K562 (cell line): ENCODE measurements around the gene NT5E. TPM values are rescaled to one million over a fixed set of nuclear protein-coding genes. Genes with fewer than 3 reads are reported as not detected.

ENCODE experiments used
- ATAC-seq: fragments of 200-7000 bp; cut with Tn5 transposase; 3 replicates; pipeline ENCODE4 v1.9.1; 2020; ENCODE audit warnings: moderate library complexity
- BruUV-seq: library from RNA; stranded (reverse); fragments of 400-500 nt; replicated peaks from 2 replicates; lab custom pipeline; 2021; lab: Mats Ljungman, UMichigan
- CTCF ChIA-PET: fragments of 300-600 bp; formaldehyde crosslinking; extraction: SDS; loops from one replicate; lab custom pipeline; 2021; ENCODE audit warnings: low intra/inter-chr PET ratio; lab: Yijun Ruan, JAX
- POLR2A ChIA-PET: fragments of 300-600, 350-650 bp; sonication (Branson Sonifier 250); formaldehyde crosslinking; extraction: SDS; loops from one replicate; lab custom pipeline; 2021; ENCODE audit warnings: antibody characterized with exemption, inconsistent platforms; lab: Yijun Ruan, JAX
- DNase-seq, 4 experiments: peaks; one replicate each; pipeline versions ENCODE4 v3.0.0 to v3.0.0-alpha.2; 2011 to 2018; ENCODE audit warnings: low spot score in 3 of 4, mixed read lengths in 3 of 4; ENCODE audit errors: extremely low read depth in 1 of 4
- FAIRE-seq: peaks from 2 replicates; lab custom pipeline; 2011; peaks lifted over from hg19 to GRCh38; lab: Jason Lieb, UNC
- H2AFZ ChIP-seq: 2 replicates; pipeline ENCODE4 v1.6.0; 2011; ENCODE audit warnings: low read depth, low read length, control low read depth, inconsistent platforms
- H3K27ac ChIP-seq: fragments of 200-600 bp; 3 replicates; pipeline ENCODE4 v1.8.0; 2011; ENCODE audit warnings: low read depth, mild to moderate bottlenecking, control low read depth, inconsistent platforms, low read length, moderate library complexity, mixed read lengths; ENCODE audit errors: extremely low read depth
- H3K27me3 ChIP-seq, 2 experiments: fragments of 300-600 bp in 1 of 2; 2 replicates in 1 of 2; 3 replicates in 1 of 2; pipeline versions ENCODE4 v1.6.0 to v1.8.0; 2011; ENCODE audit warnings: inconsistent platforms in 2 of 2, low read length in 2 of 2, mild to moderate bottlenecking in 1 of 2, mixed read lengths in 1 of 2, moderate library complexity in 1 of 2; ENCODE audit not compliant: control insufficient read depth in 2 of 2, insufficient read depth in 2 of 2
- H3K36me3 ChIP-seq: fragments of 300-600 bp; 3 replicates; pipeline ENCODE4 v1.8.0; 2011; ENCODE audit warnings: mild to moderate bottlenecking, low read length, inconsistent platforms; ENCODE audit not compliant: control insufficient read depth, insufficient read depth
- H3K4me1 ChIP-seq, 2 experiments: fragments of 200-600 bp in 1 of 2; replicated peaks in 1 of 2; 2 replicates in 1 of 2; 3 replicates in 1 of 2; pipeline versions ENCODE4 v1.5.1 to v1.8.0; 2011; ENCODE audit warnings: inconsistent platforms in 2 of 2, low read length in 2 of 2, mild to moderate bottlenecking in 1 of 2, mixed read lengths in 1 of 2, moderate library complexity in 1 of 2; ENCODE audit not compliant: control insufficient read depth in 2 of 2, insufficient read depth in 2 of 2
- H3K4me2 ChIP-seq: 2 replicates; pipeline ENCODE4 v1.6.1; 2011; ENCODE audit warnings: low read length, control low read depth, inconsistent platforms, mixed read lengths; ENCODE audit not compliant: insufficient read depth
- H3K4me3 ChIP-seq: fragments of 200-600 bp; sonication (generic), shearing (Covaris generic); 2 replicates; pipeline ENCODE4 v1.5.1; 2016; ENCODE audit warnings: control low read depth, inconsistent platforms
- H3K79me2 ChIP-seq: fragments of 200-600 bp; 3 replicates; pipeline ENCODE4 v1.8.0; 2011; ENCODE audit warnings: low read length, inconsistent platforms; ENCODE audit not compliant: control insufficient read depth, insufficient read depth
- H3K9ac ChIP-seq, 2 experiments: 2 replicates each; pipeline versions ENCODE4 v1.6.0 to v1.6.1; 2011; ENCODE audit warnings: low read depth in 2 of 2, low read length in 2 of 2, control low read depth in 1 of 2, inconsistent platforms in 1 of 2, mild to moderate bottlenecking in 1 of 2, mixed read lengths in 1 of 2; ENCODE audit not compliant: insufficient read depth in 1 of 2
- H3K9me1 ChIP-seq: one replicate; pipeline ENCODE4 v1.6.0; 2011; ENCODE audit warnings: inconsistent platforms, mild to moderate bottlenecking, low read length, moderate library complexity; ENCODE audit not compliant: control insufficient read depth, insufficient read depth
- H3K9me3 ChIP-seq: replicated peaks from 2 replicates; pipeline ENCODE4 v1.5.1; 2011; ENCODE audit warnings: low read depth, low read length, inconsistent platforms; ENCODE audit not compliant: control insufficient read depth, insufficient read depth
- H4K20me1 ChIP-seq: replicated peaks from 2 replicates; pipeline ENCODE4 v1.6.1; 2011; ENCODE audit warnings: low read length, inconsistent platforms, mixed read lengths; ENCODE audit not compliant: control insufficient read depth, insufficient read depth
- ILF3 ChIP-seq: fragments of 450-650 bp; IDR thresholded peaks from 2 replicates; pipeline ENCODE4 v1.6.1; 2018; ENCODE audit warnings: antibody characterized with exemption, mild to moderate bottlenecking, moderate library complexity, borderline replicate concordance
- IRF9 ChIP-seq: fragments of 450-650 bp; IDR thresholded peaks from 2 replicates; pipeline ENCODE4 v1.6.1; 2016; ENCODE audit warnings: missing biosample characterization, missing genetic modification characterization
- MYC ChIP-seq, 2 experiments: fragments of 250-450 bp in 1 of 2; sonication (Bioruptor Pico) in 1 of 2; IDR thresholded peaks; 2 replicates each; pipeline versions ENCODE4 v1.5.1 to v1.6.1; 2012 to 2021; ENCODE audit warnings: low read depth in 2 of 2, borderline replicate concordance in 1 of 2, improper control_type of control experiment in 1 of 2, low read length in 1 of 2, mild to moderate bottlenecking in 1 of 2, moderate library complexity in 1 of 2
- POLR2AphosphoS5 ChIP-seq: IDR thresholded peaks from 2 replicates; pipeline ENCODE4 v1.6.1; 2011; ENCODE audit warnings: mild to moderate bottlenecking, low read depth, low read length, moderate library complexity; ENCODE audit not compliant: control insufficient read depth, insufficient read depth
- RNF2 ChIP-seq: sonication (generic); IDR thresholded peaks from 2 replicates; pipeline ENCODE4 v1.6.1; 2016
- SAFB ChIP-seq: fragments of 200-400 bp; formaldehyde crosslinking; IDR thresholded peaks from 2 replicates; pipeline ENCODE4 v1.6.1; 2017; ENCODE audit warnings: low read depth, low read length, borderline replicate concordance
- ZBTB8A ChIP-seq: fragments of 450-650 bp; IDR thresholded peaks from 2 replicates; pipeline ENCODE4 v1.6.1; 2018; ENCODE audit warnings: mild to moderate bottlenecking, moderate library complexity; ENCODE audit not compliant: partially characterized antibody
- ZBTB9 ChIP-seq: fragments of 450-650 bp; formaldehyde crosslinking; IDR thresholded peaks from 2 replicates; pipeline ENCODE4 v1.4.0; 2020; ENCODE audit warnings: mild to moderate bottlenecking, moderate library complexity
- ZNF609 ChIP-seq: sonication (generic); formaldehyde crosslinking; IDR thresholded peaks from 2 replicates; pipeline ENCODE4 v1.8.1; 2023; ENCODE audit warnings: missing genetic modification reagents, mild to moderate bottlenecking, borderline replicate concordance
- ZNF77 ChIP-seq: fragments of 250-450 bp; sonication (Bioruptor Pico); IDR thresholded peaks from 2 replicates; pipeline ENCODE4 v1.5.0; 2020
- WGBS: fragments of 100-300 bp; shearing (Covaris generic); methylation state at CpG from one replicate; pipeline ENCODE4 v1.1.6; 2016; ENCODE audit warnings: low coverage, mixed read lengths; ENCODE audit not compliant: insufficient coverage; ENCODE audit errors: missing lambda C conversion rate; 5-methylcytosine and 5-hydroxymethylcytosine counted together
- in situ Hi-C: fragments of 300-500 bp; cut with MboI; formaldehyde crosslinking; loops from 4 replicates; pipeline ENCODE4 v1.15.0; 2018; ENCODE audit warnings: inconsistent platforms, mixed read lengths
- intact Hi-C: fragments of 100-400 bp; cut with micrococcal nuclease; formaldehyde crosslinking; loops from 2 replicates; pipeline ENCODE4 v1.14.2; 2022
- polyA plus RNA-seq, 8 experiments: library from polyadenylated mRNA; depleted of rRNA in 4 of 8; stranded (reverse) in 5 of 8; unstranded in 3 of 8; fragments of >200 nt; fragmentation: Nextera tagmentation in 2 of 8; fragmentation: Illumina TruSeq in 1 of 8; extraction: Ambion mirVana in 2 of 8; extraction: Trizol in 1 of 8; gene quantifications; 2 replicates each; pipeline versions ENCODE4 v1.2.1 to v1.2.3, GENCODE V29; 2011 to 2014; ENCODE audit warnings: inconsistent platforms in 1 of 8, missing spikeins in 1 of 8
- total RNA-seq, 7 experiments: library from RNA; depleted of rRNA in 6 of 7; stranded (reverse); fragments of >200 nt in 6 of 7; fragmentation: Illumina TruSeq in 2 of 7; extraction: Trizol in 2 of 7; gene quantifications; 2 replicates each; pipeline versions ENCODE4 v1.2.1 to v1.2.3, GENCODE V29; 2011 to 2021; ENCODE audit warnings: low replicate concordance in 1 of 7

The NT5E gene
- total and polyA plus RNA-seq, 9 of the 15 experiments (the other 6 are each of a cell fraction or from before 2014, with no cell fraction given), result 0.01 to 0.13 TPM; not detected in 7

GRCh38 chr6:85420551-85420950 lies 29.3 kb upstream of the NT5E start (continued):
- no peak for TF ChIP-seq ZNF609 (CRISPR knock-in tag)
- TF ChIP-seq ILF3, result no peak
- TF ChIP-seq RNF2, result no peak

- in situ Hi-C loops (no loop called here), intact Hi-C loops (no loop called here)
- ChIA-PET POLR2A (no interaction called here), CTCF (no interaction called here)
- Histone ChIP-seq H4K20me1 (no peaks in the 10 kb centered on the region), H3K9ac (no peak overlapping the region), H3K9me3 (no peaks in the 10 kb centered on the region), H3K9me1 (no peaks in the 10 kb centered on the region), H3K4me1 (no peaks in the 10 kb centered on the region), H3K36me3 (no peaks in the 10 kb centered on the region), H3K79me2 (no peaks in the 10 kb centered on the region), H2AFZ (no peak overlapping the region), H3K27me3 (no peaks in the 10 kb centered on the region), H3K27ac (no peak overlapping the region), H3K4me3 (no peak overlapping the region), H3K4me2 (no peak overlapping the region)
- no peak for FAIRE-seq
- WGBS, result 0% methylated on average over 2 of the region's 2 CpGs
- no peak for ATAC-seq
- no TSS peak for BruUV-seq
- no peak for DNase-seq
- TF ChIP-seq ZBTB9, result no peak
- TF ChIP-seq IRF9 (tag), result no peak
- no peak for TF ChIP-seq ZNF77 (CRISPR knock-in tag)
- TF ChIP-seq SAFB, result no peak
- no peak for TF ChIP-seq MYC (IDR thresholded peaks at IDR 0.05; ENCODE audit: low read depth, low read length)
- TF ChIP-seq MYC (CRISPR knock-in tag; IDR thresholded peaks at IDR 0.05; ENCODE audit: borderline replicate concordance, low read depth), result no peak
- no peak for TF ChIP-seq ZBTB8A
- no peak for TF ChIP-seq POLR2AphosphoS5
These were observed 28.7 kb upstream of the NT5E start for GRCh38 chr6:85421181-85421580.
